GM18868 (cell line): ENCODE data around the gene MAPKAP1.
A peak's percentile ranks its signal among the peaks of the same experiment; 100 is the strongest.
"Not testable (repeated sequence)": the region's sequence is repeated elsewhere in the genome, so short reads cannot be mapped to it uniquely, and the experiment has no call there.

ENCODE experiments used
- ATAC-seq: cut with Tn5 transposase; IDR thresholded peaks from one replicate; pipeline ENCODE4 v1.9.1; 2021; ENCODE audit warnings: mild to moderate bottlenecking, moderate library complexity; ENCODE audit not compliant: unreplicated experiment

MAPKAP1 gene

DNA sequence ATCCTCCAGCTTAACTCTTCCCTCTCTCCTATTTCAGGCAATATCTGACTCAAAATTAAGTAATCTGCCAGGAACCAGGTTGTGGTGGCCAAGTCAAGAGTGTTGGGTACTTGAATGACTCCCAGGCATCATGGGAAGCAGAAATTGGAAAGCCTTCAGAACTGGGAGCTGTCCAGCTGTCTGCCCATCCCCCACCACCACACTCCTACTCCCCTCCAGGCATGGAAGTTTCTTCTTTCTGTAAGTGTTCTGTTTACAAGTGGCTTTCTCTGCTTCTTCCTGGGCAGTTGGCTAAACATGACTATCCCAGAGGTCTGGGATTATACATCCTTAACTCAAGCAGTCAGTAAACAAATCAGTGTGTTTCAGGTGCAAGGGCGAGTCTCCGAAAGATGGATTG is 25.6 kb upstream of the MAPKAP1 start:
- no peak for ATAC-seq

DNA sequence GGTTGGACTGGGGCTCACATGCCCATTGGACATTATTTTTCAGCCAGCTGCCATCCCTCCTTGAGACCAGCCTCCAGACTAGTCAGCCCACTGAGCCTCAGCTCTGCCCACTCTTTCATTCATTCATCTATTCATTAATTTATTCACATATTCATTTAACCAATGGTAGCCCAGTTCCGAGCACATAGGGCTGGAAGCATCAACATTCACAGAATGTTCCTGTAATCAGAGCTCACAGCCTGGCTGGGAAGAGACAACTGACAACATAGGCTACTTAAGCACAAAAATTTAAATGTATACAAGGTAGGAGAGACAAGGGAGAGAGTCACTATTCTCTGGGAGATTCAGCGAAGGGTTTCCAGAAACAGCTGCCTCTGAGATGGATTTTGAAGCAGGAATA is 23.2 kb upstream of the MAPKAP1 start:
- no peak for ATAC-seq

DNA sequence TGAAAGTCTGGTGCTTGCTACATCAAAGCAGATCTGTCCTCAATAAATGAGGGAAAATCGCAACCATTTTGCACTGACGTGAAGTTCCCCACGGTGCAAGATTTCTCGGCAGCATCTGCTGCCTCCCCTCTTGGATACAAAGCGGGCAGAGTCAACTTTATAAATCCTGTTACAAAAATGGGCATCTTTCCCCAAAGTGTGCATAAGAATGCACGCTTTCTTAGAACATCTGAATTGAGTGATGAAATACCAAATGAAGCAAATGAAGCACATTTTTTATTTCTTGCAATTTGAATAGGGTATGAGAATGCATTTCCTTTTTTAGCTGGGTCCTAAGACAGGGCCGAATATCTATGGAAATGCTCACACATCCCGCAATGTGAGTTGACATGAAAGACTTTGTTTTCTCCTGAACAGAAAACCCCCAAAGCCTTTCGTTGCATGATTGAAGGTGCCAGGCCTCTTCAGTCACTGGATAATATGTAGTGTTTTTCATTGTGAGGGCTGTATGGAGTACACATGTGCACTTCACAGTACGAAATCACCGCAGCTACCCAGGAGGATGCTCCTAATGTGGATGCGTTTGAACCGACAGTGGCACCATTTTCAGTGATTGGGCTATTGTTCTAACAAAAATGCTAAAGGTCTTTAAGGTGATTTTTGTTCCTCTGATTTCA is 19.6 kb upstream of the MAPKAP1 start:
- no peak for ATAC-seq

DNA sequence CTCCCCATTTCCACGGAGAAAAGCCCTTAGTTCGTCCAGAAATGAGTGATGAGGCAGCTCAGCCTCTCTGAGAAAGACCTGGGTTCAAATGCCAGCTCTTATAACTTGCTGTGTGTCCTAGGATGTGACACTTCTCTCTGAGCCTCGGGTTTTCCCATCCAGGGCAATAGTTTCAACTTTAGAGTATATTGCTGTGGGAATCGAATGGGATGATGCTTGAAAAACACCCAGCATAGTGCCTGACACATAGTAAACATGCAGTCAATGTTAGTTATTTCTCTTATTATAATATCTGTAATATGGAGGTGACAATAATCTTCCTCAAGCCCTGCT is 430 bp upstream of the MAPKAP1 start:
- no peak for ATAC-seq

DNA sequence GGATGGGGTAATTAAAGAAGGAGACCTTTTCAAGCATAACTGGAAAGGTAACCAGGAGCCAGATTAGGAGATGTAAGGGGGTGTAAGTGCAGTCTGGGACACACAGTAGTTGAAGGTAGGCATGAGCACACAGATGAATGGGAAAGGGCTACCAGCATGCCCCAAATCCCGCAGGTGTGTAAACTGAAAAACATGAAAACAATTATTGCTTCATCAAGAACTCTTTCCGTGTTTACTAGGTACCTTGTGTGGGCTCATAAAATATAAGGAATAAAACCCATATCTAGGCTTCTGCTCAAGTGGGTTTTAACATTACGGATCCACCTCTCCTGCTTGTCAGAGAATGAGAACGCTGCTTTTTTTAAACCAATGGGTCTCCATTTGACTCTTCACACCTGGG is 1.1 kb downstream of the MAPKAP1 start:
- ATAC-seq: no peak

DNA sequence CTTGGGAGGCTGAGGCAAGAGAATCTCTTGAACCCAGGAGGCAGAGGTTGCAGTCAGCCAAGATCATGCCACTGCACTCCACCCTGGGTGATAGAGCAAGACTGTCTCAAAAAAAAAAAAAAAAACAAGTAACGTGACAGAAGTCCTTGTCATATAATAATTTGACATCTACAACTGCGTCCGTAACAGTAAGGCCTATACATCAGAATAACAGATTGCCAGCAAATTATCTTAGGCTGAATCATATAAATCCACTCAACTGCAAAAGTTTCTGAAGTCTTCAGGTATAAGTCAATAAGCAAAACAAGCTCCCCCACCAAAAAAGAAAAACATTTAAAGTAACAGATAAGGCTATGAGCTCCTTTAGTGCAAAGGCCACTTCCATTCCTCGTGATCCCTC is 3.3 kb downstream of the MAPKAP1 start:
- ATAC-seq: no peak

DNA sequence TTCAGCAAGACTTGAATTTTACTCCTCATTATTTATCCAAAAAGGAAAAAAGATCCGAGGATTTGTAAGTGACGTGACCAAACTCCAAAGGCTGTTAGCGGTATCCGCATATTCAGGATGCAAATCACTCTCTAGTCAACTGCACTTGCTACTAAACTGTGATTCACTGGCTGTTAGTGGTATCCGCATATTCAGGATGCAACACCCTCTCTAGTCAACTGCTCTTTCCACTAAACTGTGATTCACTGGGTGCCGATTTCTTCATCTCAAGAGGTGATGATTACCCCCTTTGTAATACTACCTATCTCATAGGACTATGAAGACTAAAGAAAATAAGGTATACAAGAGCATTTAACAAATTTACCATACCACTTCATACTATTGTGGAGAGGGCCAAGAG is 5.7 kb downstream of the MAPKAP1 start:
- no peak for ATAC-seq

DNA sequence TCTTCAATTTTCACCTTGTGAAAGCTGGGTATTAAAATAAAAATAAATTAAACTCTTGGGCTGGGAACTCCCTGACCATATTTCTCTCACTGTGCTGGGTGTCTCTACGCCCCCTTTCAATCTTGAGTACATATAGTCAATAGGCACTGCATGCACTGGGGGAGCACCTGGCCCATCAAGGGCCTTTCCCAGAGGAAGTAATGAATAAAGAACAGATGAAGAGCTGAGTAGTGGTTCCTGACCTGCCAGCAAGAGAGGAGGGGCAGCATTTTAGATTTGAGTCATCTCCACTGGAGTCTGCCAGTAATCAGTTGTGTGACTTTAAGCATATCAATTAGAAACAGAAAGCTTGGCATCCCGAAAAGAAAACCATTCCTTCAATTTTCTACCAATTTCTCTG is 6.2 kb downstream of the MAPKAP1 start:
- peak; percentile 95 for ATAC-seq

DNA sequence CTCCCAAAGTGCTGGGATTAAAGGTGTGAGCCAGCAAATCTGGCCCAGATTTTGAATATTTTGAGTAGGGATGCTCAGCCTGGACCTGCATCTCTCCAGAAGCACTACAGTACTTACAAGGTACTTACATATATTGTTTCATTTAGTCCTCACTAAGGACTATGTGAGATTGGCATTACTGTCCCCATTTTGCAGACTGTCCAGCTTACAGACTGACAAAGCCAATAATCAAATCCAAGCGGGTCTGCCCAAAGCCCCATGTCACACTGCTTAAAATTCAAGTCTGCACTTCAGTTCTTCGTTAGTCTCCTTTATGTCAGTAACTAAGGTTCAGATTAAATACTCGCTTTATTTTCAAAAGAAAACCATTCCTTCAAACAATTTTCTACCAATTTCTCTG is 7.1 kb downstream of the MAPKAP1 start:
- no peak for ATAC-seq

DNA sequence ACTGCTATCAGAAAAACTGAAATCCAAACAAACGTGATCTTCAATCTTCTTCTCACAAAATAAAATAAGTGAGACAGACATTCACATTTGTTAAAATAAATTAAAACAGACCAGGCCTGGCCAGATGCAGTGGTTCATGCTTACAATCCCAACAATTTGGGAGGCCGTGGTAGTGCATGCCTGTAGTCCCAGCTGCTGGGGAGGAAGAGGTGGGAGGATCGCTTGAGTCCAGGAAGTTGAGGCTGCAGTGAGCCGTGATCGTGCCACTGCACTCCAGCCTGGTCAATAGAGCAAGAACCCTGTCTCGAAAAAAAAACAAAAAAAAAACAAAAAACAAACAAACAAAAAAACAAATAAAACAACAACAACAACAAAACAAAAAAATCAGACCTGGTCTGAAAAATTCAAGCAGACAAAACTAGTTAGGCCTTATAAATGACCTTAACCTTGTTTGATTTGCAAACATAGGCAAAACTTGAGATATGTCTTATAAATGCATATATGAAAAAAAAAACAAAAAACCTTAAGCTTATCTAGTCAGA is 10.8 kb downstream of the MAPKAP1 start:
- no peak for ATAC-seq

DNA sequence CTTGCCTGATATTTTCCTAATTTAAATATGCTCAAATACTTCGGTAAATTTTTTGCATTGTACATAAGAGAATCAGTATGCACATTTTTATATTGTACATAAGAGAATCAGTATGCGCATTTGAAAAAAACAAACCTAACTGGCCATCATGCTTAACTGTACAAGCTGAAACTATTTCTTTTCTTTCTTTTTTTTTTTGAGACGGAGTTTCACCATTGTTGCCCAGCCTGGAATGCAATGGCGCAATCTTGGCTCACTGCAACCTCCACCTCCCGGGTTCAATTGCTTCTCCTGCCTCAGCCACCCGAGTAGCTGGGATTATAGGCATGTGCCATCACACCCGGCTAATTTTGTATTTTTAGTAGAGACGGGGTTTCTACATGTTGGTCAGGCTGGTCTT is 11.5 kb downstream of the MAPKAP1 start:
- not testable (repeated sequence) for ATAC-seq

DNA sequence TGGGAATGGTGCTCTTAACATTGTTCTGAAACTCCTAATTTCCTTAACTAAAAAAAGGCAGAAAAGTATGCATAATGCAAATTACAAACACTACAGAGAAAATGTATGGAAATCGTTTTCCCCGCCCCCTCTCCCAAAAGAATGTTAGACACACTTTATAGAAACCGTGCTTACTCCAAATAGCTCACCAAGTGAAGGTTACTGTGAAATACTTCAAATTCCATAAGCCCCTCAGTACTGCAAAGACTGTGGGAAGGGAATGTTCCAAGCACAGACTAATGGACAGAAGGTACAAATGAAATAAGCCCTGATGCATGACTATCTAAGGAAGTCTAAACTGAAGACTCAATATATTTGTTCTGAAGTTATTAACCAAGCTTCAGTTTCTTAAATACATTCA is 12.5 kb downstream of the MAPKAP1 start:
- ATAC-seq: no peak

DNA sequence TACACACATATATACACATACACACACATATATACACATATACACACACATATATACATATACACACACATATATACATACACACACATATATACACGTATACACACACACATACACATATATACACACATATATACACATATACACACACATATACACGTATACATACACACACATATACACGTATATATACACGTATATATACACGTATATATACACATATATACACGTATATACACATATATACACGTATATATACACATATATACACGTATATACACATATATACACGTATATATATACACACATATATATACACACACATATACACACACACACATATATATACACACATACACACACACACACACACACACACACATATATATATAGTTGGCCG is 13.5 kb downstream of the MAPKAP1 start:
- not testable (repeated sequence) for ATAC-seq

DNA sequence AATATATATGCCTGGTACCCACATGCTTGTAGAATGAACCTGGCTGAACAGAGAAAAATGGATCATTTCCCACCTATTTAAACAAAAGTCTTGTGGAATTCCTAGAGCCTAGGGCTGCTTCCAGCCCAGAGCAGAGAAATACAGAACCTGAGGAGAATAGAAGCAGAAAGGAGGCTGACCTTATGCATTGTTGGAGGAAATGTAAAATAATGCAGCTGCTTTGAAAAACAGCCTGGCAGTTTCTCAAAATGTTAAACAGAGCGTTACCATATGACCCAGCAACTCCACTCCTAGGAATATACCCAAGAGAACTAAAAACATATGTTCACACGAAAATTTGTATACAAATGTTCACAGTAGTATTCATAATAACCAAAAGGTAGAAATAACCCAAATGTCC is 15.1 kb downstream of the MAPKAP1 start:
- ATAC-seq: no peak

DNA sequence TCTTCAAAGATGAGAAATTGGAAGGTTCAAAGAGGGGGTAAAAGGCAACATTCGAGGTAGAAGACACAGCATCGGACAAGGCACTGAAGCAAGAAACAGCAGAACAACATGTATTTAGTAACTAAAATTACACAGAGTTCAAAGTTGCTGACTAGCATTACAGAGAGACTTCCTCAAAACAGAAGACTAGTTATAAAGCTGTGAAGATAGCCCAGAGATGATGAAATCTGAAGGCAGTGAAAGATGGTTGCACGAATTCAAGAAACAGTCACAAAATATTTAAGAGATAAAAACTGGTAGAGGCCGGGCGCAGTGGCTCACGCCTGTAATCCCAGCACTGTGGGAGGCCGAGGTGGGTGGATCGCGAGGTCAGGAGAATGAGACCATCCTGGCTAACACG is 16.3 kb downstream of the MAPKAP1 start:
- ATAC-seq: no peak

DNA sequence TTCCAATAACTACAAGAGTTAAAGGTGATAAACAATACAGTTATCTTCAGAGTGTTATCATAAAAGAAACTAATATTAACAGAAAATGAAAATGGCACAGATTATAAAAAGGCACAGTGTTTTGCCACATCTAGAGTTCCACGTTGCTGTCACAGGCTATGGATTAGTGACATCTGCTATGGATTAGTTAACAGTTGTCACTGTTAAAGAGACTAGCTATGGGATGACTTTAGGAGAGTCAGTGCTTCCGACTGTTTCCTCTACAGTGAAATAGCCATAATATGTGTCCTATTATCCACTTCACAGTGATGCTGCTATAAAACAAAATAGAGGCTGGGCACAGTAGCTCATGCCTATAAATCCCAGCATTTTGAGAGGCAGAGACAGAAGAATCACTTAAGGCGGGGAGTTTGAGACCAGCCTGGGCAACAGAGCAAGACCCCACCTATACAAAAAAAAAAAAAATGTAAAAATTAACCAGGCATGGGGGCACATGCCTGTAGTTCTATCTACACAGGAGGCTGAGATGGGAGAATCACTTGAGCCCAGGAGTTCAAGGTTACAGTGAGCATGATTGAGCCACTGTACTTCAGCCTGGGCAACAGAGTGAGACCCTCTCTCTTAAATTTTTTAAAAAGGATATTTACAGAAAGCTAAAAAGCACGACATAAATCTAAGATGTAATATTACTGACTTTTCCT is 19.7 kb downstream of the MAPKAP1 start:
- ATAC-seq: no peak

DNA sequence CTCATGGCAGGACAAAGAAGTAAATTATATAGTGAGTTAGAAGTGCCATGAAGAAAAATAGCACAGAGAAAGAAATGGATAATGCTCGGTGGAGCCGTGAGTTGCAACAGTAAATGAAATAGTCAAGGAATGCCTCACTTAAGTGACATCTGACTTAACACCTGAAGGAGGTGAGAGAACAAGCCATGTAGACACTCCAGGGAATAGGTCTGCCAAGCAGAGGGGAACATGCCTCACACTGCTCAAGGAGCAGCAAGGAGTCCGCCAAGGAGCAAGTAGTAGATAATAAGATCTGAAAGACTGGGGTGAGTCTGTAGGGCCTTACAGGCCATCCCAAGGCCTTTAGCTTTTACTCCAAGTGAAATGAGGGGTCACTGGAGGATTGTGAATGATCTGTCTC is 21.8 kb downstream of the MAPKAP1 start:
- ATAC-seq: no peak

DNA sequence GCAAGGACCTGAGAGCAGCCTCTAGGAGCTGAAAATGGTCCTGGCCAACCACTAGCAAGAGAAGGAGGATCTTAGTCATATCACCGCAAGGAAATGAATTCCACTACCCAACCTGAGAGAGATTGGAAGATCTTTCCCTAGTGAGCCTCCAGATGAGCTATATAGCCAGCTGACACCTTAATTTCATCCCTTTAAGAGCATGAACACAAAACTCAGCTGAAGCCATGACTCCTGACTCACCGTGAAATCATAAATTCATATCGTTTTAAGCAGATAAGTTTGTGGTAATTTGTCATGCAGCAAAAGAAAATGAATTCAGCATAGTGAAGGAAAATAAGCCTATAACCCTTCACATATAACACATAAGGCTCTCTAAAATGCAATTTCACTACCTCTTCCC is 23.5 kb downstream of the MAPKAP1 start:
- no peak for ATAC-seq

DNA sequence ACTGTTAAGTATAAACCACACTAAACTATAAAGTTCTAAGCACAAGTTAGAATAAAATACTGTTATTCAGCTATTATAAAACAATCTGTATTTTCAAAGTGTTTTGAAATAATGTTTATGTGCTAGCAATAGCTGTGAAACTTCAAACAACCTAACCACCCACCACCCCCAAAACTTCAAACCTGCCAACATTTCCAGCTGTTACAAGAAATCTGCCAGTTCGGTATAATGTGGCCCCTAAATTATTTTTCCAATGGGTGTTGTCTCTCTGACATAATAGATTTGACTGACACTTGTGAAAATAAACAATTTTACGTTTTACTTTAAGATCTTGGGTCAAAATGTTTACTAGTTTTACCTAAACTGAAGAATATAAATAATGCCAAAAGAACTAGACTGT is 24.7 kb downstream of the MAPKAP1 start:
- ATAC-seq: no peak

DNA sequence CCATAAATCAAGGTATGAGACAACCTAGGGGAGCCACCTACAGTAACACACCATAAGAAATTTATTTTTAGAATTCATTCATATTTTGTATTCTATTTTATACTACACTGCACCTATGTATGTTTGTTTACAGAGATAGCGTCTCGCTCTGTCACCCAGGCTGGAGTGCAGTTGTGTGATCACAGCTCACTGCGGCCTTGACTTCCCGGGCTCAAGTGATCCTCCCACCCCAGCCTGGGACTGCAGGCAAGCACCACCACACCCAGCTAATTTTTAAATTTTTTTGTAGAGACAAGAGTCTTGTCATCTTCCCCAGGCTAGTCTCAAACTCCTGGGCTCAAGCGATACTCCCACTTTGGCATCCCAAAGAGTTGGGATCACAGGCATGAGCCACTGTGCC is 25.4 kb downstream of the MAPKAP1 start:
- no peak for ATAC-seq

DNA sequence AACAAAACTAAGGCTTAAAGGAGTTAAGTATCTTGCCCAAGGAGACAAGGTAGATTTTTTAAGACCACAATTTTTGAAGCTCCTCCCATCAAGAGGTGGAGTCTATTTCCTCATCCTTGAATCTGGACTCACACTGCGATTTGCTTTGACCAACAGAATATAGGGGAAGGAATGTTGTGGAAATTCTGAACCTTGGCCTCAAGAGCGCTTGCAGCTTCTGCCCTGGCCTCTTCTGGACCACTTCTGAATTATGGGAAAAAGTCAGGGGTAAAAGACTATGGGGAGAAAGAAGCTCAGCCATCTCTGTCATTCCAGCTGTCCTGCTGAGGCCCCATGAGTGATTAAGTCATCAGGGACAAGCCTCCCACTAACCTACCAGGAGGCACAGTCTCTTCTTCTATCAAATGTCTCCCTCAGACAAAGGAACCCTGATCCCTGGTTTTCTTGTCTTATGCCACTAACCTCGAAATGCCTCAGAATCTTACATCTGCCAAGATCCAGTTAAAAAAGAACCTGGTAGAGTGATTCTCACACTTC is 25.9 kb downstream of the MAPKAP1 start:
- ATAC-seq: no peak

DNA sequence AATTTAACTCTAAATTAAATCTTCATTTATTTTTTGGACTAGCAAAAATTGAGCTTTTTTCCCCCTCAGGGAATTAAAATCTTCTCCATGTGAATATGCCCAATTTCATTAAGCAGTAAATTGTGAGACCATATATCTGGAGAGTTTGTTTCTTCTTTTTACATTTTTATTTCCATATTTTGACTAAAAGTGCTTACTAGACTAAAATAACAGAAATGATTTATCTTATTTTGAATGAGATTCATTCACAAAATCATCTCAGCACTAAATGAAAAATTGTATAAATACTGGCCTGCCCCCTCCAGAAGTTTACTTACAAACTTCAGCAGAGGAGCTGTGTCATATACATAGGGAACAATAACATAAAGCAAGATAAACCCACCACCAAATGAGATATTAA is 26.6 kb downstream of the MAPKAP1 start:
- ATAC-seq: no peak
